HCT116 (cell line): ENCODE results near the gene CNTN4. TPM values are rescaled to one million over a fixed set of nuclear protein-coding genes. Genes with fewer than 3 reads are reported as not detected.

Source experiments
- ATAC-seq: fragments of 200-7000 bp; cut with Tn5 transposase; 2 replicates; pipeline ENCODE4 v1.9.1; 2020; ENCODE audit warnings: mild to moderate bottlenecking, moderate library complexity
- BruUV-seq: library from RNA; stranded (reverse); fragments of 400-500 nt; replicated peaks from 2 replicates; lab custom pipeline; 2021; lab: Mats Ljungman, UMichigan
- CTCF ChIA-PET: fragments of 300-600 bp; sonication (Branson Sonifier 250); formaldehyde crosslinking; loops from one replicate; lab custom pipeline; 2021; ENCODE audit warnings: antibody characterized with exemption; lab: Charles Lee
- POLR2A ChIA-PET: fragments of 300-600, 350-600 bp; sonication (Branson Sonifier 250); formaldehyde crosslinking; loops from one replicate; lab custom pipeline; 2021; ENCODE audit warnings: antibody characterized with exemption; lab: Charles Lee
- RAD21 ChIA-PET, 2 experiments: fragments of 300-600 bp; sonication (Branson Sonifier 250); formaldehyde crosslinking; loops; one replicate each; lab custom pipeline; 2023; ENCODE audit warnings: low total read pairs in 2 of 2; ENCODE audit not compliant: uncharacterized antibody in 2 of 2, unreplicated experiment in 2 of 2, low non-redundant PET in 1 of 2; lab: Charles Lee
- DNase-seq: peaks from one replicate; pipeline ENCODE4 v3.0.0-alpha.2; 2010; ENCODE audit warnings: low read depth, low spot score
- H2AFZ ChIP-seq: fragments of 200-600 bp; shearing (Covaris generic), sonication (generic); 2 replicates; pipeline ENCODE4 v1.6.1; 2017; ENCODE audit warnings: low read depth, mixed run types, mixed read lengths, antibody characterized with exemption, low read length; ENCODE audit not compliant: poor library complexity, severe bottlenecking
- H3K27ac ChIP-seq: 2 replicates; pipeline ENCODE4 v1.5.1; 2012; ENCODE audit warnings: low read depth, low read length
- H3K27me3 ChIP-seq: fragments of 200-600 bp; sonication (generic); 2 replicates; pipeline ENCODE4 v1.6.1; 2016; ENCODE audit warnings: mixed run types, low read length, mixed read lengths; ENCODE audit not compliant: insufficient read depth
- H3K36me3 ChIP-seq, 2 experiments: fragments of 200-500 bp in 1 of 2; fragments of 200-600 bp in 1 of 2; sonication (Bioruptor generic) in 1 of 2; sonication (generic) in 1 of 2; 2 replicates each; pipeline versions ENCODE4 v1.5.1 to v1.6.1; 2014 to 2016; ENCODE audit warnings: low read length in 2 of 2, inconsistent platforms in 1 of 2, mixed read lengths in 1 of 2, mixed run types in 1 of 2; ENCODE audit not compliant: insufficient read depth in 2 of 2, control insufficient read depth in 1 of 2
- H3K4me1 ChIP-seq, 2 experiments: fragments of 200-600 bp in 1 of 2; sonication (generic) in 1 of 2; 2 replicates each; pipeline versions ENCODE4 v1.5.1 to v1.6.1; 2012 to 2017; ENCODE audit warnings: low read length in 2 of 2, inconsistent platforms in 1 of 2, mild to moderate bottlenecking in 1 of 2, mixed read lengths in 1 of 2, mixed run types in 1 of 2, moderate library complexity in 1 of 2; ENCODE audit not compliant: insufficient read depth in 2 of 2, control insufficient read depth in 1 of 2
- H3K4me2 ChIP-seq: fragments of 200-600 bp; sonication (generic); 2 replicates; pipeline ENCODE4 v1.6.1; 2017; ENCODE audit warnings: mixed run types, low read length, mixed read lengths
- H3K4me3 ChIP-seq, 2 experiments: fragments of 200-600 bp in 1 of 2; sonication (generic) in 1 of 2; replicated peaks in 1 of 2; 2 replicates each; pipeline ENCODE4 v1.5.1; 2011 to 2016; ENCODE audit warnings: low read length in 2 of 2, control low read depth in 1 of 2, low read depth in 1 of 2, mild to moderate bottlenecking in 1 of 2, mixed read lengths in 1 of 2, mixed run types in 1 of 2
- H3K79me2 ChIP-seq: fragments of 200-600 bp; sonication (generic); 2 replicates; pipeline ENCODE4 v1.6.1; 2017; ENCODE audit warnings: mild to moderate bottlenecking, mixed run types, low read length, moderate library complexity, mixed read lengths; ENCODE audit not compliant: insufficient read depth
- H3K9ac ChIP-seq: fragments of 200-600 bp; sonication (generic); 2 replicates; pipeline ENCODE4 v1.6.1; 2016; ENCODE audit warnings: low read length, mixed read lengths
- H3K9me2 ChIP-seq: fragments of 200-600 bp; sonication (generic), shearing (Covaris generic); 2 replicates; pipeline ENCODE4 v1.6.1; 2017; ENCODE audit warnings: mixed run types, mild to moderate bottlenecking, moderate library complexity; ENCODE audit not compliant: insufficient read depth
- H3K9me3 ChIP-seq, 2 experiments: fragments of 200-500 bp in 1 of 2; fragments of 200-600 bp in 1 of 2; sonication (Bioruptor generic) in 1 of 2; sonication (generic) in 1 of 2; 2 replicates each; pipeline ENCODE4 v1.6.1; 2014 to 2017; ENCODE audit warnings: low read length in 2 of 2, mixed read lengths in 2 of 2, inconsistent platforms in 1 of 2, low read depth in 1 of 2, mild to moderate bottlenecking in 1 of 2, mixed run types in 1 of 2, moderate library complexity in 1 of 2; ENCODE audit not compliant: control insufficient read depth in 1 of 2, insufficient read depth in 1 of 2
- H4K20me1 ChIP-seq: fragments of 200-600 bp; sonication (generic), shearing (Covaris generic); 2 replicates; pipeline ENCODE4 v1.6.1; 2017; ENCODE audit warnings: mixed run types, mild to moderate bottlenecking, moderate library complexity; ENCODE audit not compliant: insufficient read depth
- EZH2phosphoT487 ChIP-seq: fragments of 200-600 bp; IDR thresholded peaks from 2 replicates; pipeline ENCODE4 v1.6.1; 2018; ENCODE audit warnings: antibody characterized with exemption, borderline replicate concordance
- POLR2A ChIP-seq: IDR thresholded peaks from 2 replicates; pipeline ENCODE4 v1.7.0; 2011; ENCODE audit warnings: borderline replicate concordance; ENCODE audit not compliant: insufficient read depth, insufficient read length; ENCODE audit errors: extremely low read depth
- REST ChIP-seq: IDR thresholded peaks from 2 replicates; pipeline ENCODE4 v1.6.1; 2012; ENCODE audit warnings: low read depth
- SIN3A ChIP-seq: IDR thresholded peaks from 2 replicates; pipeline ENCODE4 v1.6.1; 2012; ENCODE audit warnings: low read depth
- SP1 ChIP-seq: IDR thresholded peaks from 2 replicates; pipeline ENCODE4 v1.6.1; 2012; ENCODE audit warnings: low read depth
- SRF ChIP-seq: IDR thresholded peaks from 2 replicates; pipeline ENCODE4 v1.6.1; 2012; ENCODE audit warnings: low read depth
- ZBTB33 ChIP-seq: IDR thresholded peaks from 2 replicates; pipeline ENCODE4 v1.6.1; 2011; ENCODE audit warnings: mild to moderate bottlenecking, low read length, moderate library complexity; ENCODE audit not compliant: insufficient replicate concordance; ENCODE audit errors: extremely low read depth
- ZFX ChIP-seq: fragments of 450-650 bp; IDR thresholded peaks from 2 replicates; pipeline ENCODE4 v1.6.1; 2017
- ZNF274 ChIP-seq: fragments of 200-500 bp; sonication (Bioruptor generic); IDR thresholded peaks from 2 replicates; pipeline ENCODE4 v1.6.1; 2014; ENCODE audit warnings: mild to moderate bottlenecking, low read depth, low read length, inconsistent platforms
- intact Hi-C: fragments of 100-400 bp; cut with micrococcal nuclease; formaldehyde crosslinking; loops from 2 replicates; pipeline ENCODE4 v1.10.0; 2022
- total RNA-seq: library from RNA; stranded (reverse); gene quantifications from one replicate; pipeline ENCODE4 v1.2.1, GENCODE V29; 2021; ENCODE audit not compliant: unreplicated experiment
- TF ChIP-seq, protein P1 (sequence below): IDR thresholded peaks from 2 replicates; pipeline ENCODE4 v1.6.1; 2012

CNTN4 gene
- total RNA-seq, 1 experiment from 2014 or later = not detected

GRCh38 chr3:2334921-2335320, 236.3 kb downstream of the CNTN4 start:
- H3K4me2 ChIP-seq = no peak overlapping the region
- POLR2A ChIA-PET = no interaction called here
- H3K27me3 ChIP-seq = no peaks in the 10 kb centered on the region

More at GRCh38 chr3:2334921-2335320, 236.3 kb downstream of the CNTN4 start:
- CTCF ChIA-PET = no interaction called here
- Histone ChIP-seq H4K20me1 (no peaks in the 10 kb centered on the region), H3K36me3 (no peaks in the 10 kb centered on the region), H3K9ac (no peak overlapping the region), H3K9me3 (peaks cover 7 to 12% of the 10 kb centered on the region in 2 experiments; a peak in 2 of 4 replicates), H3K27ac (no peak overlapping the region), H3K79me2 (no peaks in the 10 kb centered on the region), H3K4me3 (no peak overlapping the region), H3K9me2 (no peaks in the 10 kb centered on the region), H3K4me1 (no peaks in the 10 kb centered on the region), H2AFZ (no peak overlapping the region)
- no peak for ATAC-seq
- no peak for DNase-seq
- intact Hi-C loops = no loop called here
- RAD21 ChIA-PET = no interaction called here
- TF ChIP-seq ZBTB33 (no peak), EZH2phosphoT487 (no peak), REST (no peak), ZFX (no peak), SIN3A (no peak), ZNF274 (no peak), SRF (no peak), POLR2A (no peak), SP1 (no peak)
- TF ChIP-seq, protein P1, sequence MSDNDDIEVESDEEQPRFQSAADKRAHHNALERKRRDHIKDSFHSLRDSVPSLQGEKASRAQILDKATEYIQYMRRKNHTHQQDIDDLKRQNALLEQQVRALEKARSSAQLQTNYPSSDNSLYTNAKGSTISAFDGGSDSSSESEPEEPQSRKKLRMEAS = no peak
- BruUV-seq = no TSS peak
